Measurements from ENCODE around the gene TMEM270.
A peak's percentile ranks its signal among the peaks of the same experiment; 100 is the strongest.
"Not testable (repeated sequence)": the region's sequence is repeated elsewhere in the genome, so short reads cannot be mapped to it uniquely, and the experiment has no call there.

The TMEM270 gene, protein sequence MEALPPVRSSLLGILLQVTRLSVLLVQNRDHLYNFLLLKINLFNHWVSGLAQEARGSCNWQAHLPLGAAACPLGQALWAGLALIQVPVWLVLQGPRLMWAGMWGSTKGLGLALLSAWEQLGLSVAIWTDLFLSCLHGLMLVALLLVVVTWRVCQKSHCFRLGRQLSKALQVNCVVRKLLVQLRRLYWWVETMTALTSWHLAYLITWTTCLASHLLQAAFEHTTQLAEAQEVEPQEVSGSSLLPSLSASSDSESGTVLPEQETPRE

DNA sequence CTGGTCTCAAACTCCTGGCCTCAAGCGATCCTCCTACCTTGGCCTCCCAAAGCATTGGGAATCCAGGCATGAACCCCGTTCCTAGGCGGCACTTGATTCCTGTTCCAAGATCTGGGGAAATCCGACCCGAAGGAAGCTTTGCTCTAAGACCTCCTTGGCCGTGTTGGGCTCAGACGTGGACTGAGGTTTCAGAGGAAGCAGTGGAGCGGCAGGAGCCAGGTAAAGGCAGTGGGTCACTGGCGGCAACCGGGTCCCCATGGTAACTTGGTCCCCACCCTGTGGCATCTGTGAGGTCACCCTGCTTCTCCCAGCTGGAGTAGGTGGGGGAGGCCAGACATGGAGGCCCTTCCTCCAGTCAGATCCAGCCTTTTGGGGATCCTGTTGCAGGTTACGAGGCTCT lies at the start of gene TMEM270:
Gene TMEM270, plus strand, starts transcription at position 301 of the 400 bp plus-strand sequence. Its CDS starts 36 bp downstream, at position 337.
- DNase-seq, result no peak

DNA sequence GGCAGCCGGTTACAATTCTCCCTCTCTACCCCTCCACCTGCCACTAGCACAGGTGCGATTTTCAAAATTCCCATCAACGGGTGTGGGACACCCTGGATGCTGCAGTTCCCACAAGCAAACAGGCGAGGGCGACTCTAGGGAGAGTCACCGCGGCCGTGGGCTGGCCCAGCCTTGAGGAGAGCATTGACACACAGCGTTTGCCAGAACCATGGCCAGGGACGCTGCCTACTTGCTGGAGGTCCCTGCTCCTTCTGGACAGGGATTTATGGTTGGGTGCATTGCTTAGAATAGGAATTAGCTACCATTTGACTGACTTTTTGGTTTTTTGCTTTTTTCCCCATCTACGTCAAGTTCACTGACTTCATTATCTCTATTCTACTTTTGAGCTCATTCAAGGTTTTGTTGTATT lies 49.2 kb upstream of the TMEM270 start:
- DNase-seq, result peak; percentile 57 to 58

DNA sequence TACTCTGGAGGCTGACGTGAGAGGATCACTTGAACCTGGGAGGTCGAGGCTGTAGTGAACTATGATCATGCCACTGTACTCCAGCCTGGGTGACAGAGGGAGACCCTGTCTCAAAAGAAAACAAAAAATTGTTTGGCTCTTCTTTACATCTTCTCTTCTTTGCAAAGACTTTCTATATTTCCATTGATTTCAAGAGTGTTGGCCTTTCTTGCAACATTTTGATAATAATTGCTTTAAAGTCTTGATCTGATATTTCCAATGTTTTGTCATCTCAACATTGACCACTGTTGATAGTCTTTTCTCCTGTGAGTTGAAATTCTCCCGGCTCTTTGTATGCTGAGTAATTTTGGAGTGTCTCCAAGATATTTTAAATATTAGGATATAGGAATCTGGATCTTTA lies 48.0 kb upstream of the TMEM270 start:
- DNase-seq, result no peak

DNA sequence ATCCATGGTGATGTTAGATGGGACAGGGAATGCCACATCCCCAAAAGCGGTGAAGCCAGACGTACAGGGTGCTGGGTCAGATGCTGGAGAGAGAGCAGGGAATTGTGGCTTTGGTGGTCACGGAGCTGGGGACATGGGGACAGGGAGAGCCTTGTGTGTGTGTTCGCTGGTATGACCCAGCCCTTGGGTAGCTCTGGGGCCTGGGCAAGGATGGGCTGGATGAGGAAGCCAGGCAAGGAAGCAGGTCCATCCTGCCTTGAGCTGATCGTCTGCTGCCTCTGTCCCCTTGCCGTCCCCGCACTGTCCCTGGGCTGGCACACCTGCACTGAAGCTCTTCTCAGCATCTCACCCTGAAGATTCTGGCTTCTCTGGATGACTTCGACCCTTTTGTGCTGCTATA lies 45.5 kb upstream of the TMEM270 start:
- DNase-seq, result no peak

DNA sequence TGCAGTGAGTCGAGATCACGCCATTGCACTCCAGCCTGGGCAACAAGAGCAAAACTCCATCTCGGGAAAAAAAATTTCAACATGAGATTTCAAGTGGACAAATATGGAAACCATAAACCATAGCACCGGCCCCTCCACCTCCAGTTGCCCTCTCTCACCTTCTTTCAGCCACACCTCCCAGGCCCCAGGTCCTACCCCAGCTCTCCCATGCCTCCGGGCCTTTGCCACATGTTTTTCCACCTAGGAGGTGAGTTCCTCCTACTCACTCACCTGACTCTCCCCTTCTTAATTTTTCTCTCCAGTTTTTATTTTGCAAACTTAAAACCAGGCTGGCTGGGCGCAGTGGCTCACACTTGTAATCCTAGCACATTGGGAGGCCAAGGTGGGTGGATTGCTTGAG lies 43.8 kb upstream of the TMEM270 start:
- DNase-seq, result no peak

DNA sequence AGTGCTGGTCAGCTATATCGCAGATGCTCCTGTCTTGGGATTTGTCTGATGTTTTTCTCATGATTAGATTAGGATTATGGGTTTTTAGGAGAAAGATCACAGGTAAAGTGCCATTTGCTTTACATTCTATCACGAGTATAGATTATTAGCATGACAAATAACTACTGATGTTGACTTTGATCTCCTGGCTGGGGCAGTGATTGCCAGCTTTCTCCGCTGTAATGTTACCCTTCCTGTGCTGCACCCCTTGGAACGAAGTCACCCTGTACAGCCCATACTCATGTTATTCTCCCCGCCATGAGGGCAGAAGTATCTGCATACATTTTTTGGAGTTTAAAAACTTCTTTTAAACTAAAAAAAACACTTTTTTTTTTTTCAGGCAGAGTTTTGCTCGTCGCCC lies 40.9 kb upstream of the TMEM270 start:
- DNase-seq, result no peak

DNA sequence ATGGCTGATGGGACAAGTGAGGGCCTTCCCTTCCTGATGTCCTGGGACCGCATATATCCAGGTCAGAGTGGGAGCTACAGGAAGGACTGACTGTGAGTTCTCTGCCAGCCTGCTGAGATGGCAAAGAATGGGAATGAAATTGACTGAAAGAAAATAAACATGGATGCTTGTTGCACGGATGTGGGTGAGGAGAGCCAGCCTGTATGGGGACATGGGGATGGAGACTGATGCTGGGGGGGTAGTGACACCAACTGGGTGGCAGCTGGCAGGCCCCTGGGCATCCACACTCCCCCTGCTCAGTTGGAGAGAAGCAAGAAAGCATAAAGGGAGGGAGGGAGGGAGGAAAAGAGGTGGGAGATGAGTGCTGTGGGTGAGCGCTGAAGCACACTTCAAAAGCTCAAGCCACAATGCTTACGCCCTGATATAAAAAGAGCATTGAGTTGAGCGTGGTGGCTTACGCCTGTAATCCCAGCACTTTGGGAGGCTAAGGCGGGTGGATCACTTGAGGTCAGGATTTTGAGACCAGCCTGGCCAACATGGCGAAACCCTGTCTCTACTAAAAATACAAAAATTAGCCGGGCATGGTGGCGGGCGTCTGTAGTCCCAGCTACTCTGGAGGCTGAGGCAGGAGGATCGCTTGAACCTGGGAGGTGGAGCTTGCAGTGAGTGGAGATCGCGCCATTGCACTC lies 39.2 kb upstream of the TMEM270 start:
- not testable (repeated sequence) for DNase-seq

DNA sequence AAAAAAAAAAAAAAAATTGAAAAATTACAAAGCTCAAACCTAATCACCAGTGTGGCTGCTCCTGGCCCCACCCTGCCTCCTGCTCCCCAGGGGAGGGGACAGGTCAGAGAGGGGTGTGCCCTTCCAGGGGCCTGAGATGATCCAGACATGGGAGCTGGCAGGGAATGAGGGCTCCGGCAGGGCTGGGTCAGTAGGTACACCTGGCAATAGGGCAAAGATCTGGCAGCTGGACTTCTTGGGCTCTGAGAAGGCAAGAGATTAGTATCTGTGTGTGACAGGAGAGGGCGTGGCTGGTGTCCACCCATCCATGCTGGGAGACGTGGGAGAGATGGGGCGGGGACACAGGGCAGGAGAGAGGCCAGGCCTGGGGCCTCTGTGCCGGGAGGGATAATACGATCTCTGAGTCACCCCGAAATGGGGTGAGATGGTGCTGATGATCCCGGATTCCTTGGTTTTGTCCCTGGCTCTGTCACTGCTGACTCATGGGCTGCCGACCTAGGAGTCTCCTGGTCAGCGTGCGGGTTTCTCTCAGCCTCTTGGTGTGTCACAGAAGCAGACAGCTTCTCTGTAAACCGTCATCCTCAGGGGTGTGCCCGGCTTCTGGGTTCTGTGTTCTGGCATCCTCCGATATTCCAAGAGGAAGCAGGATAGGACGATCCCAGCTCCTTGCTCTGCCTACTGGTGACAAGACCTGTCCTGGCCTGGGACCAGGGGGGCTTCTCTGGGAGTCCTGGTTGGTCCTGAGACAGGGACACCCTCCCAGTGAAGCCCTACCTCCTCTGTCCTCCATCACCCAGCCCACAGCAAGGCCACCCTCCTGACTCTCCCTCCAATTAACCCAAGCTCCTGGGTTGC lies 38.4 kb upstream of the TMEM270 start:
- DNase-seq, result no peak

DNA sequence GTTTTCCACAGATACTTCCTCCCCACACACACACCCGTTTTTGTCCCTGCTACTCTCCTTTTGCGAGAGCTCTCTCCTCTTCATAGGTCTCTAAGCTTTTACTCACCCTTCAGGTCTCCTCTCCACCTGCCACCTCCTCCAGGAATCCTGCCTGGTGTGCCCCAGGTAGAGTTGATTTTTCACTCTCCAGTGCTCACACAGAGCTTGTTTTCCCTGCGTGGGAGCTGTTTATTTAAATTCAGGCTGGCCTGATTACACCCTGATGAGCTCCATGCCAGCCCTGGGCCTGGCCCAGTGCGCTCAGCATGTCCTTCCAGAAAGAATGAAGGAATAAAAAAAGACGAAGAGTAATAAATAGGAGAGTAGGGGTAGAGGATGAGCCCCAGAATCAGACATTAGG lies 37.7 kb upstream of the TMEM270 start:
- no peak for DNase-seq

DNA sequence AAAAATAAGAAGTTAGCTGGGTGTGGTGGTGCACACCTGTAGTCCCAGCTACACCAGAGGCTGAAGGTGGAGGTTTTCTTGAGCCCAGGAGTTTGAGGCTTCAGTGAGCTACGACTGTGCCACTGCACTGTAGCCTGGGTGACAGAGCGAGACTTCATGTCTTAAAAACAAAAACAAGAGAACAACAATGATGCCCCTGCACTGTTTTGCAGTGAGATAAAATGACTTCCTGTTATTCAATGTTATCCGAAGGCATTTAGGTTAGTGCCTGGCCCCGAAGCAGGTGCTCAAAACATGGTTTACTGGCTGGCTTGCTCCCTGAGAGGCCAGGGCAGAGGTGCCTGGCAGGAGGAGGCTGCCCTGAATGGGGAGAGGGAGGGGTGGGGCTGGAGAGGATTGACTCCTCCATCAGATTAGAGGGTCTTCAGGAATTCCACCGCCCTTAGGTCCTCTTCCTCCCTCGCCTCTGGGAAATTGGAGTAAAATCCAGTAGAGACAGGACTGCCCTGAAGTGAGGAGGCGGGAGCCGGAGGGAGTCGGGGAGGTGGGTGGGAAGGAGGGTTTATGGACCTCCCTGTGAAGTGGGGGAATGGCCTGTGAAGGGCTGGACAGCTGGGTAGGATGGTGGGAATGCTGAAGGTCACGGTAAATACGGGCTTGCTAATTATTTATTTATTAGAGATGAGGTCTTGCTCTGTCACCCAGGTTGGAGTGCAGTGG lies 36.9 kb upstream of the TMEM270 start:
- no peak for DNase-seq

DNA sequence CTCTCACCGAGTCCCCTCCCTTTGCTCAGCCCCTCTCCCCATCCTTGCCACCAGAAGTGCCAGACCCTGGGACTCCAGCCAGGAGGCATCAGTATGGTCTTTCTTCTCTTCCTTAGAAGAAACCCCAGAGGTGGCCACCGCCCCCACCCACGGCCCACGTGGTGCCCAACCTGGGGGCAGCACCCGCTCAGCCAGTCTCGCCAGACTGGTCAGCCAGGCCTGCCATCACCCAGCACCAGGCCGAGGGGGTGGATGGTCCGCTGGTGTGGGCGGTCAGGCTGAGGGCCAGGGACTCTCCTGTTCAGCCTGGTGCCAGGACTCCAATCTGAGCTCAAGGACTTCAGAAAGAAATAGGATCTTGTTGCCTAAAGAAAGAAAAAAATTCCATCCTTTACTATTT lies 36.0 kb upstream of the TMEM270 start:
- no peak for DNase-seq

DNA sequence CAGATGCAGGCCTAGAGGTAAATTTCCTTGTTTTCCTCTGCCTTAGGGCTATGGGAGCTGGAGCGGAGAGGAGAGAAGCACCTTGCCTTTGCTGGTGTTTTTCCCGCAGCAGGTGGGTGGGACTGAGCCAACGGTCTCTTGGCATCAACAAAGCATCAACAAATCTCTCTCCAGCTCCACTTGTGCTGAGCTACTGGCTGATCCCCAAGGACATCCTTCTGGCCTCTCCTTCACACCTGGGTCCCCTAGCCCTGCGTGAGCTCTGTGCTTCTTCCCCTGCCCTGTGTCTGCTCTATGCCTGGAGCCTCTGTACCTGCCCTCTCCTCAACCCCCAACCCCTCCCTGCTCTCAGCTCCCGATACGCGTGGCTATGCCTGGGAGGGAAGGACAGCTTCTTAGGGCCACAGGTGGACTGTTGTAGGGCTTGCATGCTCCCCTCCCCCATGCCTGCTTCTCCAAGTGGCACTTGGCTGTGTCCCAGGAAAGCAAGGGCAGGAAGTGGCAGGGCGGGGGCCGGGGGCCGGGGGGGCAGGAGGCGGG lies 33.3 kb upstream of the TMEM270 start:
- DNase-seq, result no peak

DNA sequence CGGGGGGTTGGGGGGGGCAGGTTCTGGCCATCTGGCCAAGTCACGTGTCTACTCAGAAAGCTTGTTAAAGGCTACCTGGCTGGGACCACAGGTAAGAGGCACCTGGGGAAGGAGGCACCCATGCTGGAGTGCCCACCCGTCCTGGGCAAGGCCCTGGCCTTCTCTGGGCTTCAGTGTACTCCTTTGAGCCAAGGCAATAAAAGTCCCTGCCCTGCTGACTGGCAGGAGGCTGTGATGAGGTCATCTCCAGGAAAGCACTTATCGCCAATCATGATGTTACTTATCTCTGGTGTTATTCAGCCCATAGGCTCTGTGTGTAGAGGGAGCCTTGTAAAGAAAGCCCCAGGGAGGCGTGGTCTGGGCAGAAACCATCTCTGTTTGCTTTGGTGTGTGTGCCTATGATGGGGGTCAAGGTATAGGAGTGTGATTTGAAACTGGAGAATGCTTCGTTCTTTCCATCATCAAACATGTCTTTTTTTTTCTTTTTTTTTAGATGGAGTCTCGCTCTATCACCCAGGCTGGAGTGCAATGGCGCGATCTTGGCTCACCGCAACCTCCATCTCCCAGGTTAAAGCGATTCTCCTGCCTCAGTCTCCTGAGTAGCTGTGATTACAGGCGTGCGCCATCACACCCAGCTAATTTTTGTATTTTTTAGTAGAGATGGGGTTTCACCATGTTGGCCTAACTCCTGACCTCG lies 32.7 kb upstream of the TMEM270 start:
- no peak for DNase-seq

DNA sequence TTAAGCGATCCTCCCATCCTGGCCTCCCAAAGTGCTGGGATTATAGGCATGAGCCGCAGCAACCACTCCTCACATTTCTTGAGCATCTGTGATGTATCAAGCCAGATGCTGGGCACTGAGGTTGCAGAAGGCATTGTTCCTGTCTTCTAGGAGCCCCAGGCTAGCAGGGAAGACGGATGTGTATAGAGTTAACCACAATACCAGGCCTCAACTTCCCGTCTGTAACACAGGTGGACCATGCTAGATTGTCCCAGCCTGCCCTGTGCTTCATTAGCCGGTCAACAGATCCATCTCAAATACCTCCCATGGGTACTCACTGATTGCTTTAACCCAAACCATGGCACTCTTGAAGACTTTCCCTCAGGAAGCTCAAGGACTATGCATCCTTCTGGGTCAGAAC lies 32.0 kb upstream of the TMEM270 start:
- DNase-seq, result no peak

DNA sequence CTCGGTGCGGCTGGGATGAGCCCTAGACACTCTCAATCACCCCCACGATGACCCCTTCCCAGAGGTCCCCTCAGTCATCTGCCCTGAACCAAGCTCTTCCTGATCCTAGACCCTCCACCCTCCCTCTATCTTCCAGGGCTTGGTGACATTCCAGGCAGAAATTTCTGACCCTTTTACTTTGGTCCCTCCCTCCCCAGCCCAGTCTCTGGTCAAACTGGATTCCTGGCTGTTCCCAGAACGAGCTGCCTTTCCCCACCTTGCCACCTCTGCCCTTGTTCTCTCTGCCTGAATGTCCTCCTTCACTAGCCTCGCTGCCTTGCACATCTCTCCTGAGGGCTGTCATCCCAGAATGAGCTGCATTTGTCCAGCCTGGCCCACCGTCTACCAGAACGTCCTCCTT lies 31.5 kb upstream of the TMEM270 start:
- no peak for DNase-seq

DNA sequence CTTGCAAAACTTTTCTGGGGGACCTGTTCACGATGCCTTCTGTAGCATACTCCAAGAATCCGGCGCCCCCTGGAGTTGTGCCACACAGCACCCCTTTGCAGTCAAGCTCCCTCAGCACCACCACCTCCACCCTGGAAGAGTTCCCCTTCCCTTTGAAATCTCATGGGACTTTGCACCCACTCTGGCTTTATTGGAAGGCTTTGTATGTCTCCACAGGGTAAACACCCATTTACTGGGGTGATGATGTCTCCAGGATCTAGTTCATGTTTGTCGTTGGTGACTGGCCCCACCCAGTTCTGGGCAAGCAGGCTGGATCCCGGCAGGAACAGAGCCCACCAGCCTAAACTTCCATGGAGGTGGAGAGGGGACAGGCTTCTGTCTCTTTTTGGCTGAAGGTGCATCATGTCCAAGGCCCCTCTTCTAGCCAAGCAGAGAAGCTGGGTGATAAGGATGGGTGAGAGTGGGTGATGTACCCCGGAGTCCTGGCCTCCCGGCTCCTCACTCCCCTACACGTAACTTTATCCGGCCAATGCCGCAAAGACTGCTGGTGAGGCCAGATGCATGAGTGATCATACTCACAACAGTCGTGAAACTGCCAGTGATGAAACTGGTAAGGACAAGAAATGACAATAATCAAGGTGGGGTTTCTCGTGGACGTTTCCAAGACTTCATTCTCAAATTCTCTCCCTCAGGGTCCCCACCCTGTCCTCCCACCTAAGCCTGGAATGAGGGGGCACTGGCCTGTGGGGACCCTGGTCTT lies 30.9 kb upstream of the TMEM270 start:
- DNase-seq, result no peak

DNA sequence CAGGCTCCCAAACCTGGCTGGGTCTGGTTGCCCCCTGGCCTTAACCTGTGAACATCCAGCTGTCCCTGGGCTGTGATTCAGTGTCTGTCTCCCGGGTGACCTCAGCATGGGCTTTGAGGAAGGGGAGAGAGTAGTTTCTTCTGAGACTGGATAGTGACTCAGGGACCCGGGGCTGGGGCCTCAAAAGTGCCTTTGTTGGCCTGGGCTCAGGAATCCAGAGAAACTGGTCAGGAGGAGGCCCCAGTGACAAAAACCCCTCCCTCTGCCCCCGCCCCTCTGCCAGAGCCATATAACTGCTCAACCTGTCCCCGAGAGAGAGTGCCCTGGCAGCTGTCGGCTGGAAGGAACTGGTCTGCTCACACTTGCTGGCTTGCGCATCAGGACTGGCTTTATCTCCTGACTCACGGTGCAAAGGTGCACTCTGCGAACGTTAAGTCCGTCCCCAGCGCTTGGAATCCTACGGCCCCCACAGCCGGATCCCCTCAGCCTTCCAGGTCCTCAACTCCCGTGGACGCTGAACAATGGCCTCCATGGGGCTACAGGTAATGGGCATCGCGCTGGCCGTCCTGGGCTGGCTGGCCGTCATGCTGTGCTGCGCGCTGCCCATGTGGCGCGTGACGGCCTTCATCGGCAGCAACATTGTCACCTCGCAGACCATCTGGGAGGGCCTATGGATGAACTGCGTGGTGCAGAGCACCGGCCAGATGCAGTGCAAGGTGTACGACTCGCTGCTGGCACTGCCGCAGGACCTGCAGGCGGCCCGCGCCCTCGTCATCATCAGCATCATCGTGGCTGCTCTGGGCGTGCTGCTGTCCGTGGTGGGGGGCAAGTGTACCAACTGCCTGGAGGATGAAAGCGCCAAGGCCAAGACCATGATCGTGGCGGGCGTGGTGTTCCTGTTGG lies 30.0 kb upstream of the TMEM270 start, which contains the start of gene CLDN4:
Gene CLDN4, plus strand, starts transcription at position 316 of the 903 bp plus-strand sequence. Its CDS starts 206 bp downstream, at position 522.
- no peak for DNase-seq

DNA sequence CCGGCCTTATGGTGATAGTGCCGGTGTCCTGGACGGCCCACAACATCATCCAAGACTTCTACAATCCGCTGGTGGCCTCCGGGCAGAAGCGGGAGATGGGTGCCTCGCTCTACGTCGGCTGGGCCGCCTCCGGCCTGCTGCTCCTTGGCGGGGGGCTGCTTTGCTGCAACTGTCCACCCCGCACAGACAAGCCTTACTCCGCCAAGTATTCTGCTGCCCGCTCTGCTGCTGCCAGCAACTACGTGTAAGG lies 29.4 kb upstream of the TMEM270 start:
- DNase-seq, result no peak

DNA sequence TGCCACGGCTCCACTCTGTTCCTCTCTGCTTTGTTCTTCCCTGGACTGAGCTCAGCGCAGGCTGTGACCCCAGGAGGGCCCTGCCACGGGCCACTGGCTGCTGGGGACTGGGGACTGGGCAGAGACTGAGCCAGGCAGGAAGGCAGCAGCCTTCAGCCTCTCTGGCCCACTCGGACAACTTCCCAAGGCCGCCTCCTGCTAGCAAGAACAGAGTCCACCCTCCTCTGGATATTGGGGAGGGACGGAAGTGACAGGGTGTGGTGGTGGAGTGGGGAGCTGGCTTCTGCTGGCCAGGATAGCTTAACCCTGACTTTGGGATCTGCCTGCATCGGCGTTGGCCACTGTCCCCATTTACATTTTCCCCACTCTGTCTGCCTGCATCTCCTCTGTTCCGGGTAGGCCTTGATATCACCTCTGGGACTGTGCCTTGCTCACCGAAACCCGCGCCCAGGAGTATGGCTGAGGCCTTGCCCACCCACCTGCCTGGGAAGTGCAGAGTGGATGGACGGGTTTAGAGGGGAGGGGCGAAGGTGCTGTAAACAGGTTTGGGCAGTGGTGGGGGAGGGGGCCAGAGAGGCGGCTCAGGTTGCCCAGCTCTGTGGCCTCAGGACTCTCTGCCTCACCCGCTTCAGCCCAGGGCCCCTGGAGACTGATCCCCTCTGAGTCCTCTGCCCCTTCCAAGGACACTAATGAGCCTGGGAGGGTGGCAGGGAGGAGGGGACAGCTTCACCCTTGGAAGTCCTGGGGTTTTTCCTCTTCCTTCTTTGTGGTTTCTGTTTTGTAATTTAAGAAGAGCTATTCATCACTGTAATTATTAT lies 28.9 kb upstream of the TMEM270 start:
- no peak for DNase-seq

DNA sequence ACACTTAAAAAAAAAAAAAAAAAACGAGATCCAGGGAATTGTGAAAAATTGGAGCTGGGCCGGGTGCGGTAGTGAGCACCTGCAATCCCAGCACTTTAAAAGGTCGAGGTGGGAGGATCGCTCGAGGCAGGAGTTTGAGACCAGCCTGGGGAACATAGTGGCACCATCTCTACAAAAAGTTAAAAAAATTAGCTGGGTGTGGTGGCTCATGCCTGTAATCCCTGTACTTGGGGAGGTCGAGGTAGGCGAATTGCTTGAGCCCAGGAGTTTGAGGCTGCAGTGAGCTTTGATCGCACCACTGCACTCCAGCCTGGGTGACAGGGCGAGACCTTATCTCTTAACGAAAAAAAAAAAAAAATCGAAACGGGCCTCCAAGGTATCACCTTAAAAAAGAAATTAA lies 28.2 kb upstream of the TMEM270 start:
- DNase-seq, result no peak
